H9 (cell line): ENCODE measurements around the gene LASP1NB.
"Not testable (repeated sequence)": the region's sequence is repeated elsewhere in the genome, so short reads cannot be mapped to it uniquely, and the experiment has no call there.

Source experiments
- DNase-seq: peaks from one replicate; pipeline ENCODE4 v3.0.0-alpha.2; 2017
- H2AFZ ChIP-seq: one replicate; pipeline ENCODE4 v1.6.1; 2013; ENCODE audit warnings: mild to moderate bottlenecking, low read length, control low read depth, moderate library complexity
- H2AK5ac ChIP-seq: 2 replicates; pipeline ENCODE4 v1.6.1; 2013; ENCODE audit warnings: low read length, control low read depth, mixed read lengths; ENCODE audit not compliant: insufficient read length
- H2BK120ac ChIP-seq: one replicate; pipeline ENCODE4 v1.6.1; 2013; ENCODE audit warnings: low read depth, mild to moderate bottlenecking, low read length, control low read depth, inconsistent platforms; ENCODE audit not compliant: poor library complexity, severe bottlenecking
- H2BK12ac ChIP-seq: 2 replicates; pipeline ENCODE4 v1.6.1; 2013; ENCODE audit warnings: low read length, control low read depth, mixed read lengths, low read depth; ENCODE audit not compliant: insufficient read length
- H2BK15ac ChIP-seq: 2 replicates; pipeline ENCODE4 v1.6.1; 2013; ENCODE audit warnings: low read depth, low read length, control low read depth
- H2BK20ac ChIP-seq: one replicate; pipeline ENCODE4 v1.6.1; 2013; ENCODE audit warnings: low read depth, mild to moderate bottlenecking, low read length, control low read depth, inconsistent platforms; ENCODE audit not compliant: poor library complexity, severe bottlenecking
- H2BK5ac ChIP-seq: 2 replicates; pipeline ENCODE4 v1.6.1; 2013; ENCODE audit warnings: low read length, control low read depth, mixed read lengths; ENCODE audit not compliant: insufficient read length
- H3K14ac ChIP-seq: 2 replicates; pipeline ENCODE4 v1.6.1; 2013; ENCODE audit warnings: low read length, control low read depth; ENCODE audit not compliant: insufficient read depth
- H3K18ac ChIP-seq: 2 replicates; pipeline ENCODE4 v1.6.1; 2013; ENCODE audit warnings: low read depth, mild to moderate bottlenecking, mixed read lengths, low read length, control low read depth; ENCODE audit not compliant: insufficient read length
- H3K23ac ChIP-seq: 2 replicates; pipeline ENCODE4 v1.6.1; 2013; ENCODE audit warnings: low read length, control low read depth, mixed read lengths, low read depth; ENCODE audit not compliant: insufficient read length
- H3K23me2 ChIP-seq: 2 replicates; pipeline ENCODE4 v1.6.1; 2013; ENCODE audit warnings: low read depth, mild to moderate bottlenecking, mixed read lengths, low read length, control low read depth; ENCODE audit not compliant: insufficient read length, poor library complexity, severe bottlenecking
- H3K27ac ChIP-seq: 2 replicates; pipeline ENCODE4 v1.5.1; 2013; ENCODE audit warnings: low read length, control low read depth, mixed read lengths, low read depth; ENCODE audit not compliant: insufficient read length
- H3K27me3 ChIP-seq: 2 replicates; pipeline ENCODE4 v1.6.1; 2013; ENCODE audit warnings: low read length, control low read depth, inconsistent platforms; ENCODE audit not compliant: insufficient read depth
- H3K4ac ChIP-seq: 2 replicates; pipeline ENCODE4 v1.6.1; 2013; ENCODE audit warnings: low read depth, mild to moderate bottlenecking, control low read depth, inconsistent platforms, low read length, moderate library complexity
- H3K4me1 ChIP-seq: 2 replicates; pipeline ENCODE4 v1.6.1; 2013; ENCODE audit warnings: low read length, control low read depth, inconsistent platforms; ENCODE audit not compliant: insufficient read depth
- H3K4me2 ChIP-seq: 2 replicates; pipeline ENCODE4 v1.6.1; 2013; ENCODE audit warnings: low read length, control low read depth, mixed read lengths; ENCODE audit not compliant: insufficient read length, insufficient read depth
- H3K56ac ChIP-seq: 2 replicates; pipeline ENCODE4 v1.6.1; 2013; ENCODE audit warnings: low read depth, mild to moderate bottlenecking, mixed read lengths, low read length, control low read depth; ENCODE audit not compliant: insufficient read length
- H3K79me1 ChIP-seq: 2 replicates; pipeline ENCODE4 v1.6.1; 2013; ENCODE audit warnings: low read depth, mild to moderate bottlenecking, moderate library complexity, low read length, control low read depth, inconsistent platforms; ENCODE audit not compliant: insufficient read depth, poor library complexity, severe bottlenecking
- H3K79me2 ChIP-seq: 2 replicates; pipeline ENCODE4 v1.6.1; 2013; ENCODE audit warnings: low read length, control low read depth, inconsistent platforms; ENCODE audit not compliant: insufficient read depth
- H3K9ac ChIP-seq: 2 replicates; pipeline ENCODE4 v1.6.1; 2013; ENCODE audit warnings: low read length, control low read depth, mixed read lengths; ENCODE audit not compliant: insufficient read length; ENCODE audit errors: extremely low read depth
- H3K9me3 ChIP-seq: one replicate; pipeline ENCODE4 v1.6.1; 2013; ENCODE audit warnings: low read depth, low read length, inconsistent platforms; ENCODE audit not compliant: control insufficient read depth
- H3T11ph ChIP-seq: one replicate; pipeline ENCODE4 v1.6.1; 2013; ENCODE audit warnings: mild to moderate bottlenecking, low read length, control low read depth, inconsistent platforms
- H4K20me1 ChIP-seq: one replicate; pipeline ENCODE4 v1.6.1; 2013; ENCODE audit not compliant: control insufficient read depth, insufficient read length, insufficient read depth
- H4K5ac ChIP-seq: 2 replicates; pipeline ENCODE4 v1.6.1; 2013; ENCODE audit warnings: low read depth, mild to moderate bottlenecking, mixed read lengths, low read length, control low read depth; ENCODE audit not compliant: insufficient read length
- H4K8ac ChIP-seq: replicated peaks from 2 replicates; pipeline ENCODE4 v1.6.1; 2013; ENCODE audit warnings: low read length, control low read depth, mixed read lengths, low read depth; ENCODE audit not compliant: insufficient read length
- H4K91ac ChIP-seq: 2 replicates; pipeline ENCODE4 v1.6.1; 2013; ENCODE audit warnings: low read depth, mild to moderate bottlenecking, moderate library complexity, mixed read lengths, low read length, control low read depth; ENCODE audit not compliant: insufficient read length
- H3K27ac Mint-ChIP-seq, 3 experiments: 2 replicates in 2 of 3; 3 replicates in 1 of 3; pipeline ENCODE4 v1.8.0; 2020 to 2021; ENCODE audit warnings: mixed read lengths in 3 of 3, mild to moderate bottlenecking in 1 of 3, moderate library complexity in 1 of 3
- H3K27me3 Mint-ChIP-seq: 2 replicates; pipeline ENCODE4 v1.8.0; 2021; ENCODE audit warnings: low read depth, mild to moderate bottlenecking, moderate library complexity, mixed read lengths
- H3K36me3 Mint-ChIP-seq, 3 experiments: 2 replicates in 2 of 3; 3 replicates in 1 of 3; pipeline ENCODE4 v1.8.0; 2020 to 2021; ENCODE audit warnings: low read depth in 3 of 3, mixed read lengths in 3 of 3; ENCODE audit not compliant: insufficient read depth in 1 of 3
- H3K4me1 Mint-ChIP-seq, 2 experiments: 2 replicates each; pipeline ENCODE4 v1.8.0; 2020; ENCODE audit warnings: mixed read lengths in 2 of 2
- H3K4me3 Mint-ChIP-seq, 2 experiments: 2 replicates in 1 of 2; 3 replicates in 1 of 2; pipeline ENCODE4 v1.8.0; 2020 to 2021; ENCODE audit warnings: mild to moderate bottlenecking in 2 of 2, mixed read lengths in 2 of 2, moderate library complexity in 1 of 2
- H3K9me3 Mint-ChIP-seq, 2 experiments: 2 replicates in 1 of 2; 3 replicates in 1 of 2; pipeline ENCODE4 v1.8.0; 2020; ENCODE audit warnings: mild to moderate bottlenecking in 2 of 2, mixed read lengths in 2 of 2, moderate library complexity in 1 of 2
- WGBS: extraction: QIAGEN DNeasy Blood & Tissue Kit; methylation state at CpG from one replicate; pipeline ENCODE4 v1.1.7; 2013; ENCODE audit warnings: missing lambda C conversion rate, low lambda C conversion rate, mixed read lengths; ENCODE audit not compliant: insufficient read length; ENCODE audit errors: extremely low coverage; 5-methylcytosine and 5-hydroxymethylcytosine counted together
- TF ChIP-seq, protein P1 (sequence below): fragments of 200-600 bp; sonication (generic); conservative IDR thresholded peaks from 3 replicates; pipeline ENCODE4 v1.8.0; 2021; ENCODE audit warnings: antibody characterized with exemption, mild to moderate bottlenecking

The LASP1NB gene

GRCh38 chr17:38947189-38947588 is 21.8 kb downstream of the LASP1NB start:
- H3K4ac ChIP-seq = no peak overlapping the region
- no peaks in the 10 kb centered on the region for H3K23me2 ChIP-seq
- H3K4me1 Mint-ChIP-seq = no peaks in the 10 kb centered on the region
- no peak overlapping the region for H4K91ac ChIP-seq
- H2AK5ac ChIP-seq = no peak overlapping the region
- TF ChIP-seq, protein P1, sequence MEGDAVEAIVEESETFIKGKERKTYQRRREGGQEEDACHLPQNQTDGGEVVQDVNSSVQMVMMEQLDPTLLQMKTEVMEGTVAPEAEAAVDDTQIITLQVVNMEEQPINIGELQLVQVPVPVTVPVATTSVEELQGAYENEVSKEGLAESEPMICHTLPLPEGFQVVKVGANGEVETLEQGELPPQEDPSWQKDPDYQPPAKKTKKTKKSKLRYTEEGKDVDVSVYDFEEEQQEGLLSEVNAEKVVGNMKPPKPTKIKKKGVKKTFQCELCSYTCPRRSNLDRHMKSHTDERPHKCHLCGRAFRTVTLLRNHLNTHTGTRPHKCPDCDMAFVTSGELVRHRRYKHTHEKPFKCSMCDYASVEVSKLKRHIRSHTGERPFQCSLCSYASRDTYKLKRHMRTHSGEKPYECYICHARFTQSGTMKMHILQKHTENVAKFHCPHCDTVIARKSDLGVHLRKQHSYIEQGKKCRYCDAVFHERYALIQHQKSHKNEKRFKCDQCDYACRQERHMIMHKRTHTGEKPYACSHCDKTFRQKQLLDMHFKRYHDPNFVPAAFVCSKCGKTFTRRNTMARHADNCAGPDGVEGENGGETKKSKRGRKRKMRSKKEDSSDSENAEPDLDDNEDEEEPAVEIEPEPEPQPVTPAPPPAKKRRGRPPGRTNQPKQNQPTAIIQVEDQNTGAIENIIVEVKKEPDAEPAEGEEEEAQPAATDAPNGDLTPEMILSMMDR = no peak
- no peak overlapping the region for H3K4me3 Mint-ChIP-seq
- WGBS = no CpG with 5 or more reads among the region's 2 CpGs
- no peak overlapping the region for H3K56ac ChIP-seq
- H2AFZ ChIP-seq = no peak overlapping the region
- H3K23ac ChIP-seq = no peak overlapping the region
- H3K27me3 ChIP-seq = no peaks in the 10 kb centered on the region
- no peaks in the 10 kb centered on the region; a peak in 1 of 5 replicates for H3K9me3 Mint-ChIP-seq
- no peak overlapping the region for H2BK15ac ChIP-seq
- no peak for DNase-seq
- H3K79me1 ChIP-seq = no peaks in the 10 kb centered on the region
- H2BK120ac ChIP-seq = no peak overlapping the region
- H2BK5ac ChIP-seq = no peak overlapping the region
- H3K9ac ChIP-seq = no peak overlapping the region
- no peak overlapping the region for H3K27ac ChIP-seq
- H2BK20ac ChIP-seq = no peak overlapping the region
- H2BK12ac ChIP-seq = no peak overlapping the region
- no peaks in the 10 kb centered on the region for H4K20me1 ChIP-seq
- no peaks in the 10 kb centered on the region for H3K9me3 ChIP-seq
- no peaks in the 10 kb centered on the region for H3K4me1 ChIP-seq
- H4K5ac ChIP-seq = no peak overlapping the region
- H3K27ac Mint-ChIP-seq = no peak overlapping the region
- no peak overlapping the region for H3K4me2 ChIP-seq
- H4K8ac ChIP-seq = no peak overlapping the region
- no peaks in the 10 kb centered on the region for H3K79me2 ChIP-seq
- H3K18ac ChIP-seq = no peak overlapping the region
- H3K36me3 Mint-ChIP-seq = no peaks in the 10 kb centered on the region
- H3K27me3 Mint-ChIP-seq = peaks cover 3% of the 10 kb centered on the region
- no peak overlapping the region for H3T11ph ChIP-seq
- H3K14ac ChIP-seq = no peak overlapping the region

DNA sequence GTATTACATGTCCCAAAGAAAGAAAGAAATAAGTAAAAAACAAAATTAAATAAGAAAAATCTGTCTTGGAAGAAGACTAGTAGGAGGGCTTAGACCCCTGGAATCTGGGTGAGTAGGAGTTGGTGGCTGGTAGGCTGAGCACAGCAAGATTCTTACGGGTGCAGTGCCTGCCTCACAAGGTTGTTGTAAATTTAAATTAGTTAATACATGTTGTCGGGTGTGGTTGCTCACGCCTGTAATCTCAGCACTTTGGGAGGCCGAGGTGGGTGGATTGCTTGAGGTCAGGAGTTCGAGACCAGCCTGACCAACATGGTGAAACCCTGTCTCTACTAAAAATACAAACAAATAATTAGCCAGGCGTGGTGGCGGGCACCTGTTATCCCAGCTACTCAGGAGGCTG is 28.4 kb downstream of the LASP1NB start:
- H3K4me1 ChIP-seq, H2BK20ac ChIP-seq, H3K27me3 Mint-ChIP-seq, H3K9me3 Mint-ChIP-seq, H3K23ac ChIP-seq, H3K4ac ChIP-seq, H2AK5ac ChIP-seq, H3K23me2 ChIP-seq, H3K4me3 Mint-ChIP-seq, H3K56ac ChIP-seq, H3K4me1 Mint-ChIP-seq, H3K9ac ChIP-seq, H3K9me3 ChIP-seq, H2AFZ ChIP-seq, DNase-seq, H2BK12ac ChIP-seq, H4K91ac ChIP-seq, H3T11ph ChIP-seq, H4K20me1 ChIP-seq, H4K8ac ChIP-seq, H3K36me3 Mint-ChIP-seq, H3K27ac ChIP-seq, H3K79me1 ChIP-seq, H3K79me2 ChIP-seq, H3K4me2 ChIP-seq, H4K5ac ChIP-seq, H3K18ac ChIP-seq, H2BK5ac ChIP-seq, H3K27me3 ChIP-seq, H3K27ac Mint-ChIP-seq, H2BK15ac ChIP-seq, H3K14ac ChIP-seq, H2BK120ac ChIP-seq: not testable (repeated sequence)
- no CpG with 5 or more reads among the region's 7 CpGs for WGBS
